MM.1S (cell line): ENCODE data around the gene FBXW7.

ENCODE experiments used
- DNase-seq: peaks from one replicate; pipeline ENCODE4 v3.0.0-alpha.2; 2015
- H2AFZ ChIP-seq: fragments of 300-600 bp; sonication (generic); 2 replicates; pipeline ENCODE4 v1.6.0; 2016; ENCODE audit warnings: antibody characterized with exemption, low read length
- H3F3A ChIP-seq: fragments of 300-600 bp; sonication (generic); 2 replicates; pipeline ENCODE4 v1.6.1; 2016; ENCODE audit warnings: mild to moderate bottlenecking, antibody characterized with exemption, low read length, moderate library complexity, mixed read lengths; ENCODE audit not compliant: insufficient read depth
- H3K27ac ChIP-seq: fragments of 300-600 bp; sonication (generic); 2 replicates; pipeline ENCODE4 v1.5.1; 2016; ENCODE audit warnings: mild to moderate bottlenecking, low read length
- H3K27me3 ChIP-seq: fragments of 300-600 bp; sonication (generic); replicated peaks from 2 replicates; pipeline ENCODE4 v1.6.0; 2016; ENCODE audit warnings: low read length; ENCODE audit not compliant: insufficient read depth
- H3K36me3 ChIP-seq: fragments of 300-600 bp; sonication (generic); replicated peaks from 2 replicates; pipeline ENCODE4 v1.6.1; 2016; ENCODE audit warnings: mild to moderate bottlenecking, low read length, mixed read lengths; ENCODE audit not compliant: insufficient read depth
- H3K4me1 ChIP-seq: fragments of 300-600 bp; sonication (generic); 2 replicates; pipeline ENCODE4 v1.6.1; 2016; ENCODE audit warnings: low read length, mixed read lengths
- H3K4me2 ChIP-seq: fragments of 300-600 bp; sonication (generic); 2 replicates; pipeline ENCODE4 v1.6.0; 2016; ENCODE audit warnings: low read depth, low read length
- H3K4me3 ChIP-seq: fragments of 300-600 bp; sonication (generic); 2 replicates; pipeline ENCODE4 v1.5.1; 2016; ENCODE audit warnings: low read length, mixed read lengths
- H3K79me2 ChIP-seq: fragments of 300-600 bp; sonication (generic); 2 replicates; pipeline ENCODE4 v1.6.1; 2016; ENCODE audit warnings: mixed run types, low read length, mixed read lengths
- H3K9ac ChIP-seq: fragments of 300-600 bp; sonication (generic); 2 replicates; pipeline ENCODE4 v1.6.1; 2016; ENCODE audit warnings: low read length, mixed read lengths
- H3K9me2 ChIP-seq: fragments of 300-600 bp; sonication (generic); replicated peaks from 2 replicates; pipeline ENCODE4 v1.6.1; 2016; ENCODE audit warnings: mild to moderate bottlenecking, low read length, mixed read lengths; ENCODE audit not compliant: insufficient read depth
- H3K9me3 ChIP-seq: fragments of 300-600 bp; sonication (generic); replicated peaks from 2 replicates; pipeline ENCODE4 v1.6.1; 2016; ENCODE audit warnings: mild to moderate bottlenecking, low read length, mixed read lengths; ENCODE audit not compliant: insufficient read depth
- H4K20me1 ChIP-seq: fragments of 300-600 bp; sonication (generic); 2 replicates; pipeline ENCODE4 v1.6.1; 2016; ENCODE audit warnings: mild to moderate bottlenecking, low read length, moderate library complexity, mixed read lengths; ENCODE audit not compliant: insufficient read depth
- EZH2 ChIP-seq: fragments of 300-600 bp; sonication (generic); optimal IDR thresholded peaks from 2 replicates; pipeline ENCODE3; 2017; ENCODE audit warnings: low read depth, mild to moderate bottlenecking, antibody characterized with exemption, low read length, mixed read lengths
- EZH2phosphoT487 ChIP-seq: fragments of 300-600 bp; sonication (generic); IDR thresholded peaks from 2 replicates; pipeline ENCODE4 v1.6.1; 2018; ENCODE audit warnings: antibody characterized with exemption, low read length
- TF ChIP-seq, protein P1 (sequence below): fragments of 300-600 bp; sonication (generic); IDR thresholded peaks from 2 replicates; pipeline ENCODE4 v1.5.1; 2016; ENCODE audit warnings: antibody characterized with exemption, low read length, mixed read lengths

The FBXW7 gene

DNA sequence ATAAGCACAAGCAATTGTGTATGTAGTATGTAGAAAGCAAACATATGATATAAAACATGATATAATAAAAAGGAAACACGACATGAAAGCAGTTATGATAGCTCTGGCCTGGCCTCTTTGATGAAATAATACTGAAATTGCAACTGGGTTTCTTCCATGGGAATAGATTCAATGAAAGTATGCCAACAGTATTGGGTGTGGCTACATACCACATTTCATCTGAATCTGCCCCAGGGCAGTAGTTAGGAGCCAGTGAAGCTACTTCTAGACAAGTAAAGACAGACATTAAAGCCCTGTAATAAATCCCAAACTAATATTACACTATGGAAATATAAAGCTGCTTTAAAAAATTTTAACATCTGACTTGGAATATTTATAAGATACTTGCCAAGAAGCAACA lies 207.3 kb downstream of the FBXW7 start:
- no peaks in the 10 kb centered on the region for H3K9me3 ChIP-seq
- no peak overlapping the region for H3K4me3 ChIP-seq
- no peaks in the 10 kb centered on the region for H3K9me2 ChIP-seq
- no peak overlapping the region for H2AFZ ChIP-seq
- no peaks in the 10 kb centered on the region for H3K36me3 ChIP-seq
- peaks cover 12% of the 10 kb centered on the region for H3F3A ChIP-seq
- TF ChIP-seq EZH2 = no peak
- H3K27ac ChIP-seq = no peak overlapping the region
- peaks cover 26% of the 10 kb centered on the region for H3K4me1 ChIP-seq
- H4K20me1 ChIP-seq = no peaks in the 10 kb centered on the region
- no peaks in the 10 kb centered on the region for H3K79me2 ChIP-seq
- DNase-seq = no peak
- H3K9ac ChIP-seq = no peak overlapping the region
- peak overlapping the region; percentile 53; the same call in 1 of the 2 replicates for H3K4me2 ChIP-seq
- H3K27me3 ChIP-seq = no peaks in the 10 kb centered on the region

DNA sequence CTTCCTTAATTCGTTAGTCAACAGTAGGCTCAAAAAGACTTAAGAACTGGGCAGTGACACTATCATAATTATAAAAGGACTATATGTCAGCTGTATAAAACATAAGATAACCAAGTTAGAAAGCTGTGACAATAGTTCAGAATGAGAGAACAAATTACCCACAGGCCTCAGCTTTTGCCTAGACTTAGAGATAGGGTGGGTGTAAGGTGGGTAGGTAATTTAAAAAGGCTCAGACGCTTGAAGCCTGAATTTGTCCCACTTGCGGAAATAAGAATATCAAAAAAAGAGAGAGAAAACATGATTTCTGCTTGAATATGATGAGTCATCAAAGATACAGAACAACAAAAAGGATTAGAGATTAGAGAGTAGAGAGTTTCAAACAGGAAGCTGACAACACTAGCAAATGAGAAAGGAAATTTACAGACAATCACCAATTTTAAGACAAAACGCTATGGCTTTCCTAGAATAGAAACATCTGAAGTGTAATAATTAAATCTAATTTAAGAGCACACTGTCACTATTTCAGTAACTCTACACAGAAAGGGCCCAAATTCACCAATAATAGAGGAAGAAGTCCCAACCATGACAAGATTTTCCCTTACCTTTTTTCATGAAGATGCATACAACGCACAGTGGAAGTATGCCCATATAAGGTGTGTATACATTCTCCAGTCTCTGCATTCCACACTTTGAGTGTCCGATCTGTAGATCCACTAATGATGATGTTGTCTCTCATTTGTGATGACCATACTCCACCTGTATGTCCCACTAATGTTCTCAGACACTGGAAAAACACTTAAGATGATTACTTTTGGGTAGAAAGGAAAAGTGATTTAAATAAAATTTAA lies 208.1 kb downstream of the FBXW7 start:
- H3K79me2 ChIP-seq = no peaks in the 10 kb centered on the region
- no peak for TF ChIP-seq EZH2
- TF ChIP-seq, protein P1, sequence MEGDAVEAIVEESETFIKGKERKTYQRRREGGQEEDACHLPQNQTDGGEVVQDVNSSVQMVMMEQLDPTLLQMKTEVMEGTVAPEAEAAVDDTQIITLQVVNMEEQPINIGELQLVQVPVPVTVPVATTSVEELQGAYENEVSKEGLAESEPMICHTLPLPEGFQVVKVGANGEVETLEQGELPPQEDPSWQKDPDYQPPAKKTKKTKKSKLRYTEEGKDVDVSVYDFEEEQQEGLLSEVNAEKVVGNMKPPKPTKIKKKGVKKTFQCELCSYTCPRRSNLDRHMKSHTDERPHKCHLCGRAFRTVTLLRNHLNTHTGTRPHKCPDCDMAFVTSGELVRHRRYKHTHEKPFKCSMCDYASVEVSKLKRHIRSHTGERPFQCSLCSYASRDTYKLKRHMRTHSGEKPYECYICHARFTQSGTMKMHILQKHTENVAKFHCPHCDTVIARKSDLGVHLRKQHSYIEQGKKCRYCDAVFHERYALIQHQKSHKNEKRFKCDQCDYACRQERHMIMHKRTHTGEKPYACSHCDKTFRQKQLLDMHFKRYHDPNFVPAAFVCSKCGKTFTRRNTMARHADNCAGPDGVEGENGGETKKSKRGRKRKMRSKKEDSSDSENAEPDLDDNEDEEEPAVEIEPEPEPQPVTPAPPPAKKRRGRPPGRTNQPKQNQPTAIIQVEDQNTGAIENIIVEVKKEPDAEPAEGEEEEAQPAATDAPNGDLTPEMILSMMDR = no peak
- no peak for TF ChIP-seq EZH2phosphoT487
- peak overlapping the region; percentile 37; the same call in 1 of the 2 replicates for H3K27ac ChIP-seq
- H3K9ac ChIP-seq = no peak overlapping the region
- H4K20me1 ChIP-seq = no peaks in the 10 kb centered on the region
- H3K36me3 ChIP-seq = no peaks in the 10 kb centered on the region
- H3F3A ChIP-seq = peaks cover 12% of the 10 kb centered on the region
- no peaks in the 10 kb centered on the region for H3K9me2 ChIP-seq
- no peaks in the 10 kb centered on the region for H3K9me3 ChIP-seq
- peak overlapping the region; percentile 53 for H3K4me2 ChIP-seq
- H3K27me3 ChIP-seq = no peaks in the 10 kb centered on the region
- no peak overlapping the region for H3K4me3 ChIP-seq
- no peak overlapping the region for H2AFZ ChIP-seq
- H3K4me1 ChIP-seq = peaks cover 26% of the 10 kb centered on the region
- peak; percentile 78 for DNase-seq

DNA sequence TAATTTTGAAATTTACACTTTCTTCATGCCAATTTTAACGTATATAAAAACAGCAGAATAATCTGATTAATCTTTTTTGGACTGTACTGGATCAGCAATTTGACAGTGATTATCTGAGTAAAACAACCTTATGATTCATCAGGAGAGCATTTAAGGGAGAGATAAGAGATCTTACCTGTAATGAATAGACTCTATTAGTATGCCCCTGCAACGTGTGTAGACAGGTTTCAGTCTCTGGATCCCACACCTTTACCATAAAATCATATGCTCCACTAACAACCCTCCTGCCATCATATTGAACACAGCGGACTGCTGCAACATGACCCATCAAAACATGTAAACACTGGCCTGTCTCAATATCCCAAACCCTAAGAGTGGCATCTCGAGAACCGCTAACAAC lies 210.1 kb downstream of the FBXW7 start:
- no peak for DNase-seq
- TF ChIP-seq, protein P1 = no peak
- no peak for TF ChIP-seq EZH2phosphoT487
- TF ChIP-seq EZH2 = no peak

DNA sequence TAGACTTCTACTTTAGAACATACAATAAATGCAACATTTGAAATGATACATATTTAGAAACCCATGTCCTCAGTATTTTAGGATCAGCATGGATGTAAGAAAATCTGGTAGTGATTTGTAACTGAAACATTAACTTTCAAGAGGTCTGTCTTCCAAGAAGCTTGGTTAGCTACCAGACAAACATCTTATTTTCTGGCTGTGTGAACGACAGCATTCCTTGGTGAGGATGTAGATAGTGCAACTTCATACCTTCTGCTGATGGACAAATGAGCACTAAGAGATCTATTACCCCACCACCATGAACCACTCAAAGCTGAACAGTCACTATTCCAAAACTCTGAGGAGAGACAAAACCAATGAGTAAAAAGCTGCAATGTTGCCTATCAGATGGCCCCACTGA lies 212.7 kb downstream of the FBXW7 start:
- TF ChIP-seq, protein P1 = no peak
- TF ChIP-seq EZH2 (no peak), EZH2phosphoT487 (no peak)
- H3K4me2 ChIP-seq = no peak overlapping the region
- H3K79me2 ChIP-seq = no peaks in the 10 kb centered on the region
- no peaks in the 10 kb centered on the region for H3K9me2 ChIP-seq
- H3K27me3 ChIP-seq = no peaks in the 10 kb centered on the region
- no peaks in the 10 kb centered on the region for H3K9me3 ChIP-seq
- H3K4me3 ChIP-seq = no peak overlapping the region
- no peak for DNase-seq
- H3K36me3 ChIP-seq = no peaks in the 10 kb centered on the region
- no peaks in the 10 kb centered on the region for H4K20me1 ChIP-seq
- H3K4me1 ChIP-seq = peaks cover 12% of the 10 kb centered on the region
- H3K9ac ChIP-seq = no peak overlapping the region
- H2AFZ ChIP-seq = no peak overlapping the region
- peaks cover 8% of the 10 kb centered on the region for H3F3A ChIP-seq
- H3K27ac ChIP-seq = no peak overlapping the region

More for the DNA sequence above, 210.1 kb downstream of the FBXW7 start:
- H3K9me3 ChIP-seq = no peaks in the 10 kb centered on the region
- no peaks in the 10 kb centered on the region for H3K27me3 ChIP-seq
- no peak overlapping the region for H3K9ac ChIP-seq
- peaks cover 26% of the 10 kb centered on the region for H3K4me1 ChIP-seq
- no peaks in the 10 kb centered on the region for H4K20me1 ChIP-seq
- H3K4me2 ChIP-seq = no peak overlapping the region
- no peaks in the 10 kb centered on the region for H3K36me3 ChIP-seq
- no peak overlapping the region for H2AFZ ChIP-seq
- H3K27ac ChIP-seq = no peak overlapping the region
- no peak overlapping the region for H3K4me3 ChIP-seq
- no peaks in the 10 kb centered on the region for H3K79me2 ChIP-seq
- H3K9me2 ChIP-seq = no peaks in the 10 kb centered on the region
- peaks cover 12% of the 10 kb centered on the region for H3F3A ChIP-seq
